GM12891 (cell line): ENCODE data around the gene SH3BP5L.

ENCODE experiments used
- POLR2A ChIP-seq: IDR thresholded peaks from 2 replicates; pipeline ENCODE4 v1.6.1; 2011; ENCODE audit warnings: low read depth, low read length, control low read depth
- POLR2AphosphoS5 ChIP-seq: IDR thresholded peaks from 2 replicates; pipeline ENCODE4 v1.6.1; 2011; ENCODE audit warnings: low read depth, low read length, control low read depth
- TAF1 ChIP-seq: IDR thresholded peaks from 2 replicates; pipeline ENCODE4 v1.6.1; 2011; ENCODE audit warnings: low read depth, low read length, control low read depth

DNA sequence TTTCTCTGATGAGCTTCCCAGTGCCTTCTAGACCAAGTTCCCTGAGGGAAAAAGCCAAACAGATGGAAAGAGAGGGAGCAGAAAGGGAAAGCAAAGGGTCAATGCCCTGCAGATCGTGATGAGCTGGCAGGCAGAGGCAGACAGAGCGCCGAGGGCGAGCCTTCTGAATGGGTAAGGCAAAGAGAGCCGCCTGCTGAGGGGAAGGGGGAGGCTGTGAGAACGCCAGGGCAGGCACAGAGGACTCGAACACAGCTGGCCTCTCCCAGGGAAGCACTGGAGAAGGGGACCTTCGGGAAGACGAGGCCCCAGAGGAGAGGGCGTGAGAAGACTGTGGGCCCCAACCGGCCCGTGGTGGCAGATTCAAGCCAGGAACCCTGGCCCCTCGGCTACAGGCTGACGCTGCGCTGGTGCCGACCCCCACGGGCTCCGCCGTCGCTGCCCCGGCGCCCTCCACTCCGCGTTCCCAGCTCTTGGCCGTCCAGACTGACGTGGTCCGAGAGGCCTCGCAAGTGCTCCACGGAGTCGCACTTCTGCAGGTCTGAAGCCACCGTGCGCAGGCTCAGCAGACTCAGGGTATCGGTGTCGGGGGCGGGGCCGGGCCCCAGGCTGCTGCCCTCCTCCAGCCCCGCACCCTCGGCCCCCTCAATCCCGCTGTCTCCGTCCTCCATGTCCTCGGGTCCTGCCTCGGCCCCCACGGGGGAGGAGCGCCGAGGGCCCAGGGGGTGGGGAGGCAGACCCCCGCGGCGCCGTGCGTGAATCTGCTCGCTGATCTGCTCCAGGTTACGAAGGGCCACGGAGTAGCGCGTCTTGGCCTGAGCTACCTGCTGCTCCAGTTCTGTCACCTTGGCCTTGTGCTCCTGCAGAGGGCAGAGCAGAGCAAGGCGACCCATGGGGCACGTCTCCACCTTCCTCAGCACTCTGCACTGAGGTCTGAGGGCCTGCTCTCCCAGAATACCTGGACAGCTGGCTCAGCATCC lies 13.9 kb downstream of the SH3BP5L start:
- TF ChIP-seq TAF1 (no peak), POLR2A (no peak), POLR2AphosphoS5 (no peak)
